Adipose tissue (tissue), 3 donors: ENCODE data around the gene STUB1. TPM values are rescaled to one million over a fixed set of nuclear protein-coding genes. Genes with fewer than 3 reads are reported as not detected.

Source experiments
- H3K27ac ChIP-seq: one replicate; pipeline ENCODE4 v1.5.1; 2013; ENCODE audit warnings: low read depth, low read length
- WGBS, 3 donors: extraction: QIAGEN DNeasy Blood & Tissue Kit; methylation state at CpG; one replicate each; pipeline ENCODE4 v1.1.7; 2013; 5-methylcytosine and 5-hydroxymethylcytosine counted together
- polyA plus RNA-seq, 3 donors: library from polyadenylated mRNA; stranded (reverse); fragments of 200-250 nt; gene quantifications; one replicate each; pipeline ENCODE4 v1.2.3, GENCODE V29; 2013
- donor health status: healthy with polysubstance abuse.
- donor health status: Bipolar disorder and iron deficiency.
- donor health status: healthy.

STUB1 gene
- polyA plus RNA-seq, 3 donors: 85.4 to 145 (median 139) TPM

DNA sequence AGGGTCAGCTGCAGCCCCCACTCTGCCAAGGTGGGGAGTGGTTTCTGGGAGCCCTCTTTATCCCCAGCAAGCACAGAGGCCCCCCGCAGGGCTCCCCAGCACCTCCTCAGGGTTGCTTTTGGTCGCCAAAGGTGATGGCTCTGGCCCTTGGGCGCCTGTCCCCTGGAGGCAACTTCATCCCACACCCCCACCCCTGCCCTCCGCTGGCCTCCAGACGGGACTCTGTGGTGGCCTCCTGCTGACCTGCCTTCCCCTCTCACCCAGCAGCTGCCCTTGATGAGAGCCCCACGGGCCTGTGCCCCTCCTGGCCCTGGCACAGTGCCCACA, 20.1 kb upstream of the STUB1 start:
- WGBS, 3 donors: 58 to 69% (median 62%) methylated on average over 6 of the region's 6 CpGs
- H3K27ac ChIP-seq: no peak overlapping the region

DNA sequence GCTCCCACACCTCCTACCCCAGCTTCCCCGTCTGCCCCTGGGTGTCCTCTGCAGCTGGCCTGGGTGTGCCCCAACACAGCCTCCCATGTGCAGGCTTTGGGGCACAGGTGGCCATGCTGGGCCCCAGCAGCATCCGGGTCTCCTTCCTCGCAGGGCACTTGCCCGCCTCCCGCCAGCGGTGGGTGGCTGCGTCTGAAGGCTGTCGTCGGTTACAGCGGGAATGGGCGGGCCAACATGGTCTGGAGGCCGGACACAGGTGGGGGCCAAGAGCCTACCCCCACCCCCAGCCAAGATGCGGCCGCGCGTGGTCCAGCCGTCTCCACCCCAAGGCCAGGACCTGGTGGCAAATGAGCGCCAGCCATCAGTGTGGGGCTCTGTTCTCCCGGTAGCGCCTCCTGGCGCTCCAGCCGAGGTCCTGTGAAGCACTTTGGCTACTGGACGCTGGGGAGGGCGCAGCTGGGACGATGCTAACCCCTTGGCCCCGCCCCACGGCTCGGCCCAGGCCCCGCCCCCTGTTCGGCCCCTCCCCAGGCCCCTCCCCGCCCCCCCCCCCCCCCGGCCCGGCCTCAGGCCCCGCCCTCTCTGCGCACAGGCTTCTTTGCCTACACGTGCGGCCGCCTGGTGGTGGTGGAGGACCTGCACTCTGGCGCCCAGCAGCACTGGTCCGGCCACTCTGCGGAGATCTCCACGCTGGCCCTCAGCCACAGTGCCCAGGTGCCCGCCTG, 19.6 kb upstream of the STUB1 start:
- WGBS, 3 donors: 9 to 26% (median 13%) methylated on average over 25 to 39 of the region's 43 CpGs
- no peak overlapping the region for H3K27ac ChIP-seq

DNA sequence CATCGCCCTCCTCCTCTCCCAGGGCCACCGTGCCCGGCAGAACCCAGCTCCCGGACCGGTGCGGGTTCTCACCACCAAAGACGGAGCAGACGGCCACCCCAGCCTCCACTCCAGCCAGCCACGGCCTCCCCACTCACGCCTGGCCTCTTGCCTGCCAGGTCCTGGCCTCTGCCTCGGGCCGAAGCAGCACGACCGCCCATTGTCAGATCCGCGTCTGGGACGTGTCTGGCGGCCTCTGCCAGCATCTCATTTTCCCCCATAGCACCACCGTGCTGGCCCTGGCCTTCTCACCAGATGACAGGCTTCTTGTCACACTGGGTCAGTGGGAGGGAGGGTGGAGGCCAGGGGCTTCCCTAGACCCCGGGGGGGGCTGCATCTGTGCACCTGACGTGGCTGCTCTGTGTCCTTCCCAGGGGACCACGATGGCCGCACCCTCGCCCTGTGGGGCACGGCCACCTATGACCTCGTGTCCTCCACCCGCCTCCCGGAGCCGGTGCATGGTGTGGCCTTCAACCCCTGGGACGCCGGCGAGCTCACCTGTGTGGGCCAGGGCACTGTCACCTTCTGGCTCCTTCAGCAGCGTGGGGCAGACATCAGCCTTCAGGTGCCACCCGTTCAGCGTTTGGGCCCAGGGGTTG, 18.9 kb upstream of the STUB1 start:
- WGBS, 3 donors: 38 to 70% (median 55%) methylated on average over 28 to 35 of the region's 35 CpGs
- no peak overlapping the region for H3K27ac ChIP-seq

DNA sequence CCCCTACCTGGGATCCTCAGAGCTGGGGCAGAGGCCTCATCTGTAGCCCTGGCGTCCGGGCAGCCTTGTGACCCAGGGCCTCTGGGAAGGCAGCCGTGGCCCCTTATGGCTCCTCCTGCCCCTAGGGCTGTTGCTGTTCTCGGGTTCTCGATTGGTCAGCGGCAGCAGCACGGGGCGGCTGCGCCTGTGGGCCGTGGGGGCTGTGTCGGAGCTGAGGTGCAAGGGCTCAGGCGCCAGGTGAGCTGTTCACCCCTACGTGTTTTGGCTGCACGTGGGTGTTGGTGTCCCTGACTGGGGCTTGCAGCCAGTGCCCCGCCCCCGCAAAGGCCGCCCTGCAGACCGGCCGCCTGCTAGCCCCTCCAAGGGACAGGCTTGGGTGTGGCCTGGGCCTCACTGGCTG, 18.1 kb upstream of the STUB1 start:
- H3K27ac ChIP-seq: no peak overlapping the region
- 91 to 93% (median 93%) methylated on average over 19 of the region's 19 CpGs for WGBS, 3 donors

DNA sequence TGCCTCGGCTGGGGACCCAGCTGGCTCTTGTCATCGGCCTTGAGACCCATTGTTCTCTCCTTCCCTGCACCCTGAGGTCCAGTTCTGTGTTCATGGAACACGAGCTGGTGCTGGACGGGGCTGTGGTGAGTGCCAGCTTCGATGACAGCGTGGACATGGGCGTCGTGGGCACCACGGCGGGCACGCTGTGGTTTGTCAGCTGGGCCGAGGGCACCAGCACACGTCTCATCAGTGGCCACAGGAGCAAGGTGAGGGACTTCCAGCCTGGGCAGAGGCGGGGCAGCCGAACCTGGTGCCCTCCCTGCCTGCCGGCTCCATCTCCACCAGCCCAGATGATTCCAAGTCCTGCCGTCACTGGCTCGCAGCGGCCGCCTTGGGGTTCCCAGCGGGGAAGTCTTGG, 17.6 kb upstream of the STUB1 start:
- WGBS, 3 donors: 94% methylated on average over 21 of the region's 21 CpGs
- H3K27ac ChIP-seq: no peak overlapping the region

DNA sequence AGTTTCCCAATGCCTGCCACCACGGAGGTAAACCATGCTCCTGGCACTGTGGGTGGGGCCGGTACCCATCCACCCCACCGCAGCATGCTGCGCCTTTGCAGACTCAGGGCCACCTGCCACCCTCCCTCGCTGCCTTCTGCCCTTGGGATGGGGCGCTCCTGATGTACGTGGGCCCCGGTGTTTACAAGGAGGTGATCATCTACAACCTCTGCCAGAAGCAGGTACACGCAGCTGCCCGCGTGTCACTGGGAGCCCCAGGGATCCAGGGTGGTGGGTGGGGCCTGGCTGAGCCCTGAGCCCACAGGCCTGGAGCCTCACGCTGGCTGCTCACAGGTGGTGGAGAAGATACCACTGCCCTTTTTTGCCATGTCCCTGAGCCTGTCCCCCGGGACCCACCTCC, 13.6 kb upstream of the STUB1 start:
- 88 to 94% (median 90%) methylated on average over 13 of the region's 13 CpGs for WGBS, 3 donors
- no peak overlapping the region for H3K27ac ChIP-seq

DNA sequence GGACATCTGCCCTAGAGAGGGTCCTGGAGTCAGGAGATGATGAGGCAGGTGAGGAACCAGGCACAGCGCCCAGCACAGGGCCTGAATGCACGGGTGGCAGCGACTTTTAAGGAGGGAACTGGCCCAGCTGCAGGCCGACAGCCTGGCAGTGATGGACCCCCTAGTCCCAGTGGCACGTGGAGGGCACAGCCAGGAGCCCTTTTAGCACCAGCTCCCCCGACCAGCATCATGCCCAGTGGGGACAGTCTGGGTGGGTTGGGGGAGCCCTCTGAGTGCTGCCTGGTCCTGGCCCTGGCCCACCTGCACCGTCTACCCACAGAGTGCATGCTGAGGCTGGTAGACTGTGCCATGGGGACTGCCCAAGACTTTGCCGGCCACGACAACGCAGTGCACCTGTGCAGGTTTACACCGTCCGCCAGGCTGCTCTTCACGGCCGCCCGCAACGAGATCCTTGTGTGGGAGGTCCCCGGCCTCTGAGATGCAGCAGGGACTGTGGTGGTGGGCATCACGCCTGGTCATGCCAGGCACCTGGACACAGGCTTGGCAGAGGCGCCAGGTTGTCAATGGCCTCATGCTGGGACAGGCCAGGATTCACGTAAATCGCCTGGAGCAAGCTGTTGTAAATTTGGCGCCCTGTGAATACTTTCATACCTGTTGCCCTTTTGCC, 13.0 kb upstream of the STUB1 start:
- WGBS, 3 donors: 83 to 85% (median 85%) methylated on average over 22 of the region's 22 CpGs
- H3K27ac ChIP-seq: no peak overlapping the region

DNA sequence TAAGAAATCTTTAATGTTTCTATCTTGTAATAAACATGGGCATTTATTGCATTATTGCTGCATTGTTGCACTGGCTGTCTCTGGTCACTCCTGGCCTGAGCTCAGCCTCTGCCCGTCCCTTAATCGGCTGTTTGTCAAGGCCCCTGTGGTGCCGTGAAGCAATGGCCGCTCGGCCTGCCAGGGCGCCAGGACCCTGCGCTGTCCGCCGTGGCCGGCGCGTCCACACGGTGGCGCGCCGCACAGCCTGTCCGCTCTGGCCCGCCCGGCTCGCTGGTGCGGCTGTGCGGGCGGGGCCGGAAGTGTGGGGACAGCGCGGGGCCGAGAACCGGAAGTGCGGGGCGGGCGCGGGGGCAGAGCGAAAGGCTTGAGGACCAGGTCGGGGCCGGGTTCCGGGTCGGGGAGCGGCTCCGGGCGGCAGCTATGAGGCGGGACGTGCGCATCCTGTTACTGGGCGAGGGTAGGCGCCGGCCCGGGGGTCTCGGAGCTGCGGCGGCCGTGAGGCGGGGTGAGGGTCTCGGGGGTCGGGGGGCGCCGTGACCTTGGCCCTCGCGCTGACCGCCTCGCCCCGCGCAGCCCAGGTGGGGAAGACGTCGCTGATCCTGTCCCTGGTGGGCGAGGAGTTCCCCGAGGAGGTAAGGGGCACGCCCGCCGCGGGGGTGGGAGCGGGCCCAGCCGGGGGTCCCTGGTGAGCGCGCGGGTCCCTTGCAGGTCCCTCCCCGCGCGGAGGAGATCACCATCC, 12.3 kb upstream of the STUB1 start, which contains the start of gene RHOT2:
Gene RHOT2, plus strand, starts transcription at position 353 of the 739 bp plus-strand sequence. Its CDS starts 68 bp downstream, at position 421.
- no peak within 1 kb of the TSS for H3K27ac ChIP-seq

DNA sequence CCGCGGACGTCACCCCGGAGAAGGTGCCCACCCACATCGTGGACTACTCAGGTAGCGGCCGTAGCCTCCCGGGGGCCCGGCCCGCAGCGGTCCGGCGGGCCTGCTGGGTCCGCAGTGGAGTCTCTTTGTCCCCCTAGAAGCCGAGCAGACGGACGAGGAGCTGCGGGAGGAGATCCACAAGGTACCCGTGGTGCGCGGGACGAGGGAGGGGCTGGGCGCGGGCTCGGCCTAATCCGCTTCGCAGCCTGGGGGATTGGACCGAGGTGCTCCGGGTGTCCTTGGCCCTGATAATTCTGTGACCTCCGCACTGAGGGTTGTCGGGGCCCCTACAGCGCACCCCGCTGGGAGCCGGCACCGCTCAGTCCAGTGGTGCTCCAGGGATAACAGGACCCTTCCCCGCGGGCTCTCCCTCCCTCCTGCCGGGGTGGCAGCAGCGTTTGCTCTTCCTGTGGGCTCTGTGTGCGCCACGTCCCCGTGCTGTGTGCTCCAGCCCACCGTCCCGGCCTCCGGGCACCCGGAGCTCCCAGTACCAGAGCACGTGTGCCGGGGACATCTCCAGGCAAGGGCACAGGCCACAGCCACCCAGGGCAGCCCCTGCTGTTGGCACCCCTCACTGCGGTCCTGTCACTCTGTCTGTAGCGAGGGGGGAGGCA, 11.6 kb upstream of the STUB1 start:
- H3K27ac ChIP-seq: no peak overlapping the region

More for the DNA sequence above, 12.3 kb upstream of the STUB1 start, which contains the start of gene RHOT2:
- WGBS, 3 donors: 0 to 1% (median 1%) methylated on average over 55 to 78 of the region's 78 CpGs

DNA sequence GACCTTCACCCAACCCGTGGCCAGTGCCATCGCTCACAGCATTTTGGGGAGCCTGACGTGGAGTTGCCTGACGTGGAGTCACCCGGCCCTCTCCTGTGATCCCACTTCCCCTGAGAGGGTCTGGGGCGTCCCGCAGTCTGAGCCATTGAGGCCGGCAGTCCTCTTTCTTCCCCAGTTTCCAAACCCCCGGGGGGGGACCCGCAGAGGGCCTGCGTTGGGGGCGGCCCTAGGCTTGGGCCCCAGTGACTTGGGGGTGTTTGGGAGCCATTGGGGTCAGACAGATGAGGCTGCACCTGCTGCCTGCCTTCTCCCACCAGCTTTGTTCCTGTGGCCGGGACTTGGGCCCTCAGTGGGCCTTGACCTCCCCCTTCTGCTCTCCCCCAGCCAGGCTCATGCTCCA, 10.5 kb upstream of the STUB1 start:
- WGBS, 3 donors: 91 to 97% (median 95%) methylated on average over 13 of the region's 13 CpGs

More for the DNA sequence above, 11.6 kb upstream of the STUB1 start:
- 7 to 9% (median 8%) methylated on average over 45 to 50 of the region's 50 CpGs for WGBS, 3 donors

DNA sequence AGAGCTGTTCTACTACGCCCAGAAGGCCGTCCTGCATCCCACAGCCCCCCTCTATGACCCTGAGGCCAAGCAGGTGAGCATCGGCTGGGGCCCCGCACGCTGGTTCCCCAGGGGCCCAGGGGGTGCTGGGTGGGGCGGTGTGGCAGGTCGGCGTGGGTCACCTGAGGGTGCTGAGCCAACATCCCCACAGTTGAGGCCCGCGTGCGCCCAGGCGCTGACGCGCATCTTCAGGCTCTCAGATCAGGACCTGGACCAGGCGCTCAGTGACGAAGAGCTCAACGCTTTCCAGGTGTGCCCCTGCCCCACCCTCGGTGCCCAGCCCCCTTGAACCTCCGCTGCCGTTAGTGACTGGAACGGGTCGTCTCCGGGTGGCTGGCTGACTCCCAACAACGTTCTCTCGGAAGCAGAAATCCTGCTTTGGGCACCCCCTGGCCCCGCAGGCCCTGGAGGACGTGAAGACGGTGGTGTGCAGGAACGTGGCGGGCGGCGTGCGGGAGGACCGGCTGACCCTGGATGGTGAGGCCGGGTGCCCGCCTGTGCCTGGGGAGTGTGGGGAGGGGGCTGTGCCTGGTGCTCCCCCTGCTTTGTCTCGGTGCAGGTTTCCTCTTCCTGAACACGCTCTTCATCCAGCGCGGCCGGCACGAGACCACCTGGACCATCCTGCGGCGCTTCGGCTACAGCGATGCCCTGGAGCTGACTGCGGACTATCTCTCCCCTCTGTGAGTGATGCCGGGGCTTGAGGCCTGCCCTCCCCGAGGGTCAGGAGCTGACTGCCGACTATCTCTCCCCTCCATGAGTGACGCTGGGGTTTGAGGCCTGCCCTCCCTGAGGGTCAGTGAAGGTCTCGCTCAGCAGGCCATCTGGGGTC, 9.5 kb upstream of the STUB1 start:
- 91 to 93% (median 92%) methylated on average over 51 to 52 of the region's 52 CpGs for WGBS, 3 donors

More for the DNA sequence above, 10.5 kb upstream of the STUB1 start:
- H3K27ac ChIP-seq: no peak overlapping the region

DNA sequence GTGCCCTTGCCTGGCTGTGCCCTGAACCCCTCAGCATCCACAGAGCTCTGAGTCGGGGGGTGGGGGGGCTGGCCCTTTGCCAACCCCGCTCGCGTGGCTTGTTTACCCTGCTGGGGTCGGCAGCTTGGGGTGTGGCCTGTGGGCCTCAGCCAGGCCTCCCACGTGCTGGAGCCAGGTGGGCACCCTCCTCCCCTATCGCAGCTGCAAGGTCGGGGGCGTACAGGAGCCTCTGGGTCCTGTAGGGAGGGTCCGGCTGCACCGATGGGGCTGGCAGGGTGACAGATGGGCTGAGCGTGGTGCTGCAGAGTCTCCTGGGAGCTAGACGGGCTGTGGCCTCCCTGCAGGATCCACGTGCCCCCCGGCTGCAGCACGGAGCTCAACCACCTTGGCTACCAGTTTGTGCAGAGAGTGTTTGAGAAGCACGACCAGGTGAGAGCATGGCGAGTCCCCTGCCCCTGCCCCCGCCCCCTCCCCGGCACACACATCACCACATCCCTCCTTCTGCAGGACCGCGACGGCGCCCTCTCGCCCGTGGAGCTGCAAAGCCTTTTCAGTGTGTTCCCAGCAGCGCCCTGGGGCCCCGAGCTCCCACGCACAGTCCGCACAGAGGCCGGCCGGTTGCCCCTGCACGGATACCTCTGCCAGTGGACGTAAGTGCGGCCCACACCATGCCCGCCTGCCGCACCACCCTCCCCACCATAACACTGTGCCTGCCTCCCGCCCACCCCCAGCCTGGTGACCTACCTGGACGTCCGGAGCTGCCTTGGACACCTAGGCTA, 8.7 kb upstream of the STUB1 start:
- WGBS, 3 donors: 83 to 88% (median 86%) methylated on average over 35 to 40 of the region's 40 CpGs

More for the DNA sequence above, 9.5 kb upstream of the STUB1 start:
- no peak overlapping the region for H3K27ac ChIP-seq

DNA sequence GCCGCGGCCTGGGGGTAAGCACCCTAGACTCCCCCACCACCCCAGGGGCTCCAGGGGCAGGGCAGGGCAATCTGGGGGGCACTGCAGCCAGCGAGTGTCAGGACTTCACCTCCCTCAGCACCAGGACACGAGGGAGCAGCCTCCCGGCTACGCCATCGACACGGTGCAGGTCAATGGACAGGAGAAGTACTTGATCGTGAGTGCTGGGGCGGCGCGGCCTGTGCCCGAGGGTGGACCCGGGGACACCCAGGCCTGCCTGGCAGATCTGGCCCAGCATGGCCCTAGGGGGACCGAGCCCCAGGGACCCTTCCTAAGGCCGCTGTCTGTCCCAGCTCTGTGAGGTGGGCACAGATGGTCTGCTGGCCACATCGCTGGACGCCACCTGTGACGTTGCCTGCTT, 7.8 kb upstream of the STUB1 start:
- 91 to 95% (median 94%) methylated on average over 19 of the region's 19 CpGs for whole genome bisulfite sequencing, 3 donors
- no peak overlapping the region for H3K27ac ChIP-seq

More for the DNA sequence above, 8.7 kb upstream of the STUB1 start:
- H3K27ac ChIP-seq: no peak overlapping the region

DNA sequence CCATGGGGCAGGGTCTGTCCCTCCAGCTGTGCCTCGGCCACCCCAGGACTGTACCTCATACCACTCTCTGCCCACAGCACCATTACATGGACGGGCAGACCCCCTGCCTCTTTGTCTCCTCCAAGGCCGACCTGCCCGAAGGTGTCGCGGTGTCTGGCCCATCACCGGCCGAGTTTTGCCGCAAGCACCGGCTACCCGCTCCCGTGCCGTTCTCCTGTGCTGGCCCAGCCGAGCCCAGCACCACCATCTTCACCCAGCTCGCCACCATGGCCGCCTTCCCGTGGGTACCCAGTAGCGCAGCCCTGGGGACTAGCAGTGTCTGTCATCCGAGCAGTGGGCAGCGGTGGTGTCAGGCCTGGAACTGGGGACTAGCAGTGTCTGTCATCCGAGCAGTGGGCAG, 7.4 kb upstream of the STUB1 start:
- H3K27ac ChIP-seq: no peak overlapping the region
- 95 to 96% (median 96%) methylated on average over 19 to 21 of the region's 21 CpGs for WGBS, 3 donors

DNA sequence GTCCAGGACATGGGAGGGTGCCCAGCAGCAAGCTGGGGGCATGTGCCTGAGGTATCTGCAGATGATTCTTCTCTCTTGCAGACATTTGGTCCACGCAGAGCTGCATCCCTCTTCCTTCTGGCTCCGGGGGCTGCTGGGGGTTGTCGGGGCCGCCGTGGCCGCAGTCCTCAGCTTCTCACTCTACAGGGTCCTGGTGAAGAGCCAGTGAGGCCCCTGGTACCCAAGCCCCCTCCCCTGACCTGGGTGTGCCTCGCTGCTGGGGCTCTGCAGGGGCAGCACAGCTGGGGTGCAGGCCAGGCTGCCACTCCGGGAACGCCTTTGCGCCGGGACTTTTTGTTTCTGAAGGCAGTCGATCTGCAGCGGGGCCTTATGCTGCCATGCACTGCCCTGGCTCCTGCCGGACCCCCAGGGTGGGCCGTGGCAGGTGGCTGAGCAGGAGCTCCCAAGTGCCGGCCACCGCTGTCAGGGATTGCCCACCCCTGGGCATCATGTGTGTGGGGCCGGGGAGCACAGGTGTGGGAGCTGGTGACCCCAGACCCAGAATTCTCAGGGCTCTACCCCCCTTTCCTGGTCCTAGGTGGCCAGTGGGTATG, 6.7 kb upstream of the STUB1 start:
- WGBS, 3 donors: 90 to 94% (median 92%) methylated on average over 16 to 18 of the region's 18 CpGs
- H3K27ac ChIP-seq: no peak overlapping the region

DNA sequence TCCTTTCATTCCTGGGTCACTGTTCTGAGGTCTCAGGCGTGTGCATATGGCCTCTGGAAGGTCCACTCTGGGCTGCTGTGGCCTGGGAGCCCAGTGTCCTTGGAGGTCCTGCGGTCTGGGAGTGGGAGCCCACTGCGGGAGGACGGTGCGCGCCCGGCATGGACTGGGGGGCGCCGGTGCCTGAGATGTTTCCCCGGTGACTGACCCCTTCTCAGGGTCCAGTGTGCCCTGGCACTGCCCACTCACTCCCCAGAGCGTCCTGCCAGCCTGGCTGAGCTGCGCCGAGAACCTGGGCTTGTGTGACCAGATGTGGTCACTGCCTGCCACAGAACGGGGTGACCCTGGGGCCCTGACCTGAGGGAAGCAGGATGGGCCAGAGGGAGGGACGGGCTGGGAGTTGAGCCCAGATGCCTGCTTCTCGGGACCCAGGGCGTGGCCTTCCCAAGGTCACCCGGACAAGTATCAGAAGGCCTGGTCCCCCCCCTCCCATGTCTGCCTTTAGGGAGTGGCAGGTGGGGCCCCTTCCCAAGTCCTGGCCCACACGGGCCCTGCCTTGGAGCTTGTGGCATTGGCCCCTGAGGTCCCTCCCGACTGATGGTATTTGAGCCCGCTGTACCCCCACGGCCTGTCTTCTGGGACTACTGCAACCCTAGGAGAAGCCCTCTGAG, 5.9 kb upstream of the STUB1 start:
- no peak overlapping the region for H3K27ac ChIP-seq
- 68 to 85% (median 73%) methylated on average over 22 of the region's 22 CpGs for WGBS, 3 donors
